GM19467 (cell line): ENCODE results near the gene NAPEPLD.
"Not testable (repeated sequence)": the region's sequence is repeated elsewhere in the genome, so short reads cannot be mapped to it uniquely, and the experiment has no call there.

Source experiments
- ATAC-seq: cut with Tn5 transposase; IDR thresholded peaks from one replicate; pipeline ENCODE4 v1.9.1; 2021; ENCODE audit warnings: mild to moderate bottlenecking, moderate library complexity; ENCODE audit not compliant: unreplicated experiment

Gene NAPEPLD

DNA sequence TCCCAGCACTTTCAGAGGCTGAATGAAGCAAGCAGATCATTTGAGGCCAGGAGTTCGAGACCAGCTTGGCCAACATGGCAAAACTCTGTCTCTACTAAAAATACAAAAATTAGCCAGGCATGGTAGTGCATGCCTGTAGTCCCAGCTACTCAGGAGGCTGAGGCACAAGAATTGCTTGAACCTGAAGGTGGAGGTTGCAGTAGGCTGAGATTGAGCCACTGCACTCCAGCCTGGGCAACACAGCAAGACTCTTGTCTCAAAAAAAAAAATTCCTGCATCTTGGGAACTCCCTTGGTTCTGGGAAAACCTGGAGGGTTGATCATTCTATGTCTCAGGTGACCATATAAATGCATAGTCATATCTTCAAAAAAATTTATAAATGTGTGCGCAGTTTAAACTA lies 4.1 kb downstream of the NAPEPLD start:
- not testable (repeated sequence) for ATAC-seq

DNA sequence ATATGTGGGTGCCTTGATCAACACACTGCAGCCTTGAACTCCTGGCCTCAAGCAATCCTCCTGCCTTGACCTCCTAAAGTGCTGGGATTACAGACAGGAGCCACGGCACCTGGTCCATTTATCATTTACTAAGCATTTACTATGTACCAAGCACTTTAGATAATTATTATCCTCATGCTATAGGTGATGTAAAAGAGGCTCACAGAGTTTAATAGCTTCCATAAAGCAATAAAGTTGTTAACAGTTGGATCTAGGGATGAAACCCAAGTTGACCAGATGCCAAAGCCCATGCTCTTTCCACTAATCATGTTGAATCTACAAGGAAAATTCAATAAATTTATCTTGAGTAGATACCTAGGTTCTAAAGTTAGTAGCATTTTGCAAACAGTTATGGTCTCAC lies 5.0 kb downstream of the NAPEPLD start:
- no peak for ATAC-seq

DNA sequence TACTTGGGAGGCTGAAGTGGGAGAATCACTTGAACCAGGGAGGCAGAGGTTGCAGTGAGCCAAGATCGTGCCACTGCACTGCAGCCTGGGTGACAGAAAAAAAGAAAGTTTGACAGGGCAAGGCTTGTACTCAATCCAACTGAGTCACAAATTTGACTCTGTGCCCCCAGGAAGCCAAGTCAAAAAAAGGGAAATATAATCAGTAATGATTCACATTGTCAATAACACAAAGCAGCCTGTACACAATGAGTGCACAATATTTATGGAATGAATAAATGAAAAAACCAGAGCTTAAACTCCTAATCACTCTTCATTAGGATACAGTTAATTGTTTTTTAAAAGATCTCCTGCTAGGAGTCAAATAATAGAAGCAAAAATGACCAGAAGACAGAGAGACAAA lies 6.4 kb downstream of the NAPEPLD start:
- no peak for ATAC-seq

DNA sequence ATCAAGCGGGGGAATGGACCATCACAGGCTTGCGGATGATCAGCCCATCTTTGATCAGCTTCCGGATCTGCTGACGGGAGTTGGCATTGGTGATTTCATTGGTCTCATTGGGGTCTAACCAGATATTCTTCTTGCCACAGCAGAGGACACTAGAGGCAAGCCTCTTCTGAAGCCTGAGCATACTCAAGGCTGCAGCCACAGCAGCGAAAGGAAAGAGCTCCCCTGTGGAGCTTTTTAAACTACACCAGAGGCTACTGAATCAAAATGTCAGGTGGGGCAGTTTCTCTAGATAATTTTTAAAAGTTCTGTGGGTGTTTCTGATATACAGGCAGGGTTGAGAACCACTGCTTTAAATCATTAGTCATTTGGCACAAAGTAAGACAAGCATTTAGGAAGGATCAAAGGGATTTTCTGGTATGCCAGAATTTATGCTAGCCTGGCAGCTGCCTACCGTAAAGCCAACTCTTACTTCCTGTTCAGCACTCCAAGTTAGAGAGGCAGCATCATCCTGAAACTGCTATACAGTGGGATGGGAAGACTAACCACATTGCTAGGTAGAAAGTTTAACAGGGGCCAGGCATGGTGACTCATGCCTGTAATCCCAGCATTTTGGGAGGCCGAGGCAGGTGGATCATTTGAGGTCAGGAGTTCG lies 7.0 kb downstream of the NAPEPLD start:
- no peak for ATAC-seq

DNA sequence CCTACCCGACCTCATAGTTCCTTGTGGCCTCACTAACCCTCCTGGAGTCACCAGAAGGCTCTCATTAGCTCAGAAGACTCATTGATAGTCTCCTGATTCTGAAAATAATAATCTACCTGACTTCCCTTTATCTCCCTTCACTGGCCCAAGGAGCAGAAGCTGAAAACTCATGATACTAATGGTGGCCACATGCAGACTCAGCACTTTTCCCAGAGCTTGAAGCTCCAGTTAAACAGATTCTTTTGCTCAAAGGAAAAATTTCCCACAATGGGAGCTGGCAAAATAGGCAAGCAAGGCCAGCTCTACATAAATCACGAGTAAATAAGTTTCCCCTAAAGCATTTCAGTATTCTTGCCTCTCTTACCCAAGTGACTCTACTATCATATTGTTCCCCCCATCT lies 8.2 kb downstream of the NAPEPLD start:
- ATAC-seq = no peak

DNA sequence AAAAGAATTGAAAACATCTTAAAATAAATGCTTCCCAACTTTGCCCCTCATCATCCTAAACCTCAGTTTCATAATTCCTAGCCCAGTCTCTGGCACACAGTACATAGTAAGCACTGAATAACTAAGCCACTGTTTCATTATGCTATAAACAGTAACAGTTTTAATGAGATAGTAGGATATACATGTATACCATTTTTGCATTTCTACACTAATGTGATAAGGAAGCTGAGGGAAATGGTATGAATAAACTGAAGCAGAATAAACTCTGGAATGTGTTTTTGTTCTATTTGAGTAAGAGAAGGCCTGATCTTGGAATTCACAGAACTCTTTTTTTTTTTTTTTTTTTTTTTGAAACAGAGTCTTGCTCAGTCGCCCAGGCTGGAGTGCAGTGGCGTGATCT lies 8.8 kb downstream of the NAPEPLD start:
- no peak for ATAC-seq

DNA sequence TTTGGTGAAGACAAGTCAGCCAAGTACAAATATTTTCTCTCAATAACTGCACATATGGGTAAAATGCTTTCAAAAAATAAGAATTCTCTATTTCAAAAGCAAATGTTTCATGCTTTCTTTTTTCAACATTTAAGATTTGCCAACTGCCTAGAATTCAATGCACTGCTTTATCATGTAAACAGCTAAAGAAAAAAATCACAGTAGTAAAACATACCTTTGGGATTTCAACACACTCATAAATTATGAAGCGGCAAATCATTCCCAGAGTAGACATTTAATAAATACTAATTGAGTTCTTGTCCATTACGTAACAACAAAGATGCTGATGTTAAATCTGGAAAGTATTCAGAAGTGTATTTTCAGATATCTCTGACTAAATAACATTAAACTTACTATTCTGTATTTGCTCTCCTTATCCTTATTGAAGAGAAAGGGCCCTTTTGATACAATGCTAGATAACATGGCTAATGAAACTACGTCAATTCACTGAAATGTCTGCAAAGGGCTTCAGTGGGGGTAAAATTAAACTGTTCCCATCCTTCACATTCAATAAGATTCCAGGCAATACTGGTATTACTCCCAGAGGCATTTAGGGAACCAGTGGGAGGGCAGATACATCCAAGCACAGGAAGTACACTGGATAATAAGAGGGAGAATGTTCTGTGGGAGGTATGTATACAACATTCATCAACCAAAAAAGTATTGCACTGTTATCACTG lies 13.9 kb downstream of the NAPEPLD start:
- ATAC-seq = no peak

DNA sequence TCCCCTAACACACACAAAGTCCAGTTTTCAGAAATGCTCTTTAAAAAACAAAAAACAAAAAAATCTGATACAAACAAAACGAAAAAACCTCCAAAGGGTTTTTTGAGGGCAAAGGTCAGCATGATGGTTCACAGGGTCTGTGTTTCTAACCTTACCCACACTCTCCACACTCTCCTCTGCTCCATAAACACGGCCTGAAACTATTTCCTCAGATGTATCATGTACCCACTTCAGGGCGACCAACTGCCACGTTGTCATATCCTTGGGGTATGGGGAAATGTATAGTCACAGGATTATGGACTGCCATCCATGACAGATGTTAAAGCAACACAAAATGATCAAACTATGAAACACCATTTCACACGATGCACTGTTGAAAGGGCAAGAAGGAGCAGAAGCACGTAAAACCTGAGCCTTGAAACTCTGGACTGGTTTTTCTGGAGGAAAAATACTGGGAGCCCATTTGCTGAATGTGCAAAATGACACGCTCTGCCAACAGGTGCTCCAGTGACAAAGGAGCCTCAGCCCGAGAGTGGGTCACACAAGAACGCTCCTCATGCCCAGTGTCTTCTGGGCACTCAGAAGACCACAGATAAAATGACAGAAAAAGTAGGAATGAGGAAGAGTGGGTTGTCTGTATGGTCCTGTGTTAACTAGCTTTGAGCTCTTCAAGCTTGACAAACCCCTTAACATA lies 15.8 kb downstream of the NAPEPLD start:
- ATAC-seq = no peak

DNA sequence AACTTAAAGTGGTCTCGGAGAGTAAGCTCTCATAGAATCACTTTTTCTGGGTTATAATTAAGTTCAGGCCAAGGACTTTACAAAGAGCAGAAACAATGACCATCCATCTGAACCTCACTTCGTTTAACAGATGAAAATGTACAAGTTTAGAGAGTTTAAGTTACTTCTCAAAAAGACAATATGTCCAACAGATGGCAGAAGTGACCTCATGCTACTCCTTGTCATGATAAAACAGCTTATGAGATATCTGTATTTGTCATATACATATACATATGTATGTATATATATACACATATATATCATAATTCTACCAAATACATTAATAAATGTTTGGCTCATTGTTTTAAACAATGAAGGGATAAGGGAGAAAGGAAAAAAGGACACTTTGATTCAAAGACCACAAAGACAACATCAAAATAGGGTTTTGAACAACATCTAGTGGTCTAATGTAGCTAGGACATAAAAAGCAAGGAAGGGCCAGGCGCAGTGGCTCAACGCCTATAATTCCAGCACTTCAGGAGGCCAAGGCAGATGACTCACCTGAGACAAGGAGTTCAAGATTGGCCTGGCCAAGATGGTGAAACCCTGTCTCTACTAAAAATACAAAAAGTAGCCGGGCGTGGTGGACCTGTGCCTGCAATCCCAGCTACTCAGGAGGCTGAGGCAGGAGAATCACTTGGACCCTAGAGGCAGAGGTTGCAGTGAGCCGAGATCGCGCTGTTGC lies 17.8 kb downstream of the NAPEPLD start:
- ATAC-seq = no peak

DNA sequence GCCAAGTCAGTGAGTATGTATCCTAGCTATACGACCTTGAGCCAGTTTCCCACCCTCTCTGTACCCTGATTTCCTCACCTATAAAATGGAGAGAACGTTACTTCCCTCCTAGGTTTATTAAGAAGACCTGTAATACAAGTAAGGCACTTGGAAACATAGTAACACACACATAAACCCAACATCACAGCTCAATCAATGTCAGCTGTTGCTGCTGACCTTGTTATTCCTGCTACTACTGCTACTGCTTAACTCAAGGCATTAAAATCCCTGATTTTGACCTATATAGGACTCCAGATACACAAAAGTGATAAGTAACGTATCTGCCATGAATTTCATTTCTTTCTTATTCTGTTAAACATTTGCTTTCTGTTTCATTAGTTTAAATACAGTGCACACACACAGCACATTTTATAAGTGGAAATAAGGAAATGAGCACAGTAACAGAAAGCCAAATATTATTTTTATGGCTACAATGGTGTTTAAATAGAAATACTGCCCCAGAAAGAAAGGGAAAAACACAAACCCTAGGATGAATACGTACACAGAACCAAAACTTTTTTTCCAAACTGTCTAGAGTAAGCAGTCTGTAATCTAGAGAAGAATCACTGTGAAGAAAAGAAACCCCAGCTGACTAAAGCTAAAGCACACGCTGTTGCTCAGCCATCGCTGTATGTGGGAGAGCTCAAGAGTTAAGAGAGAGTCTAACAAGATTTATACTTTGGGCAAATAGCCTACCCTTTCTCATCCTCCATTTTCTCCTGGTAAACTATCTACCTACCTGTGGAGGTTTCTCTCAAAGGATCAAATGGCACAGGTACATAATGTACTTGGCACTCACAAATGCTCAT lies 19.0 kb downstream of the NAPEPLD start:
- no peak for ATAC-seq

DNA sequence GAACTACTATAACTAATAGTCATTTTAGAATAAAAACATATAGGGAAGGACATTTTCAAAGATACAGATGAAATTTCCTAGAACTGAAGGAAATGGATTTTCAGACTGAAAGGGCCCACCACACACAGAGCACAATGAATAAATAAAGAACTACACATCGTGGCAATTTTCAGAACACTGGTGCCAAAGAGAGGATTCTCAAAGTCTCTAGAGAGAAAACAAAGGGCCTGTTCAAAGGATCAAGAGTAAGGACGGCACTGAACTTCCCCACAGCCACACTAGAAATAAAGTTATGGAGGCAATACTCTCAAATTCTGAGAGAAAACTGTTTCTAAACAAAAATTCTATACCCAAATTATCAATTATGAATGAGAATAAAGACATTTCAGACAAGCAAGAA lies 21.9 kb downstream of the NAPEPLD start:
- ATAC-seq = no peak

DNA sequence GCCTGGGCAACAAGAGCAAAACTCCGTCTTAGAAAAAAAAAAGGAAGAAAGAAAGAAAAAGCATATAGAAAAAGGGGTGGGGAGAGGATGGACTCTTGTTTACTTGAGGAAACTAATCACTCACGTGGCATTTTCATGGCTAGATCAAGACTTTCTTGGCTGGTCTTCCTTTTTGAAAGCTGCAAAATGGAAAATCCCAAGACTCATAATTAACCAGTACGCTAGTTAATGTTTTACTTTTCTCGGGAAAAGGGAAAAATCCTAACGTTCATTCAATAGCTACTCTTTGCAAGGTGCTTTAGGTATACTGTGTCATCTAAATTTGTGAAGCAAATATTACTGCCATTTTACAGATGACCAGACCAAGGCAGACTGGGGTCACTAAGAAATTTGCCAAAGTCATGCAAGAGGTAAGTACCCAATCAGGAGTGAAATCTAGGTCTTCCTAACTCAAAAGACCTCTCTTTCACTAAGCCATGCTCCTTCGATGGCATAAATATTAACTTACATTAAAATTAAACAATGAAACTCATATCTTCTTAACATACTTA lies 24.4 kb downstream of the NAPEPLD start:
- no peak for ATAC-seq

DNA sequence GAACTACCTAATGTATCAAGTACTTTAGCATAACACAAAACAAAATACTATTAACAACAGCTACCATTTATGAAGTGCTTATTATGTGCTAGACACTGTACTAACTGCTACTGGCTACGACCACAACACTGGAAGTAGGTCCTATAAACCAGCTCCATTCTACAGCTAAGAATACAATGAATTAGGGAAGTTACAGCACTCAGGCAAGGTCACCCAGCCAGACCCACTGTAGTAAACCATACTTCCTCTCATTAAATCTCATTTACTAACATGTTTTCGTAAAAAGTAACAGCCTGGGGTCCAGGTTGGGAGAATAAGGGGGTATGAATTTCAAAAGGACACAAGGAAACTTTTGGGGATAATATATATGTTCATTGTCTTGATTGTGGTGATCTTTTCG lies 25.4 kb downstream of the NAPEPLD start:
- ATAC-seq = no peak

DNA sequence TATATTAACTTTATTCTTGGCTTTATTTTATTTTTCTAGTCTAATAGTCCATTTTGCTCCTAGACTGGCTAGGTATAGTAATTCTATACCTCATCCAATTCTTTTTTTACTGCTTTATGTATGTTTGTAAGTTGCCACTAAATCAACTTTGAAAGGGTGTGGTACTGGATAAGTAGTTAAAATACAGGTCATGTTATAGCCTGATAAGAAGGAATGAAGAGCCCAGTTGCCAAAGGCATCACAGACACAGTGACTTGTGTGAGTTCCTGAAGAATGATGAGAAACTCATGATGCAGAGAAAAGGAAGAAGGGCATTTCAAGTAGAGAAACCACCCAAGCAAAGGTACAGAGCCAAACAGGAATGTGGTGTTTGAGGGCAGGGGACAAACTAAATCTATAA lies 27.3 kb downstream of the NAPEPLD start:
- no peak for ATAC-seq

DNA sequence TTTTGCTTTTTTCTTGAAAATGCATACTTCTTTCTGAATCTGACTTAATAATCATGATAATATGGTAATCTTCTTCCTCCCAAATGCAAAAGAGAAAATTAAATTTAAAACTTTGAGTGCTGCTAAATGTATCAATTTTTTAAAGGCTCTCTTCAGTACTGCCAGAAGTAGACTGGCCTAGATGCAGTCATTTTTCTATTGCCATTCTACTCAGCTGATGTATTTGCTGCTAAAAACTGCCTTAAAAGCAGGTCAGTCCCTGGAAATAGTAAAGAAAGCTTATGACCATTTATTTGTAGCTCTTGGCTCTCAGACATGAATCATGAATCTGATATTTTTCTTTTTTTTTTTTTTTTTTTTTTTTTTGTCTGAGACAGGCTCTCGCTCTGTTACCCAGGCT lies 28.5 kb downstream of the NAPEPLD start:
- ATAC-seq = no peak

DNA sequence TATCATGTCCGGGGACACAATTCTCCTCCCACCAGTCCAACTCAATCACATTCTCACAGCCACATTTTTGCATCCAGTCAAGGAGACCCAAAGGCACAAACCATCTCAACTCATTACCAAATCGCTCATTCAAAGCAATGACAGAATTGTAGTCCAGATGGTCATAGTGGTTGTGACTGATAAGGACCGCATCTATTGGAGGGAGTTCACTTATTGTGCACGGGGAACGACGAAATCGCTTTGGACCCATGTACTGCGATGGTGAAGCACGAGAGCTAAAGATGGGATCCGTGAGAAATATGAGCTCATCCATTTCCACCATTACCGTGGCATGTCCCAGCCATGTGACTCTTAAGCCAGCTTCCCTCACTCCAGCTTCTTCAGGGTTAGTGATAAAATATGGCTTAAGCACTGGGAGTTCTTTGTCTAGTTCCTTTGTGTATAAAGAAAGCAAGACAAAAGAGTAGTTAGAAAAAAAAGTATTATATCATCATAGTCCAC lies 29.1 kb downstream of the NAPEPLD start:
- no peak for ATAC-seq

DNA sequence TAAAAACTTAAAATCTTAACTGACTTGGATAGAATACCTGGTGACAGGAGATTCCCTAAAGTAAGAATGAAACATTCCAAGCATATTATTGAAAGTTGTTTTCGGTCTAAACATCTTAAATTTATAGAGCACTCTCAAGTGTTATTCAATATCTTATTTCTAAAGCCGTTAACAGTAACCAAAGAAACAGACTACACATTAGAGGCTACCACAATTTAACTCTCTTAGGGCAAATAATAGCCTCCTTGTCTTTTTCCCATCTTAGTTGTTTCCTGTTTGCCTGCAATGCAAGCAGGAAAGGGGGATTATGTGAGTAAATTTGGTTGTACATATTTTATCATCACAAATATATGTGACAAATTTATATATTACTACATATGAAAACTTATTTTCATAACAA lies 31.4 kb downstream of the NAPEPLD start:
- ATAC-seq = no peak

DNA sequence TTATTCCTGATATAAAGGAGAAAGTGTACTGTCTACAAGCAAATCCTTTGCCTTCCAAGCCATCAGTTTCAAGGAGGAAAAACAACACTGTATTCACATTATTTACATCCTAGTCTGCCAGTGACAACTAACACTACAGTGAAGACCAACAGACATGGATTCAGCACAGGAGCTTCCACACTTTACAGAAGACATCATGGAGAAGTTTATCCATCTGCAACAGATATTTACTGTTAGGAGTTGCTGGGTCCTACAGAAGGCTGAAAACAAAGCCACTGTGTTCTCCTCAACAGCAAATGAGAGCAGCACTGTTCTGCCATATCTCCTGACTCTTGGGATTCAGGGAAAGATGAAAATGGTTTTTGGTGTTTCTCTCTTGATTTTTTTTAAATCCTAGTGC lies 31.9 kb downstream of the NAPEPLD start:
- no peak for ATAC-seq

DNA sequence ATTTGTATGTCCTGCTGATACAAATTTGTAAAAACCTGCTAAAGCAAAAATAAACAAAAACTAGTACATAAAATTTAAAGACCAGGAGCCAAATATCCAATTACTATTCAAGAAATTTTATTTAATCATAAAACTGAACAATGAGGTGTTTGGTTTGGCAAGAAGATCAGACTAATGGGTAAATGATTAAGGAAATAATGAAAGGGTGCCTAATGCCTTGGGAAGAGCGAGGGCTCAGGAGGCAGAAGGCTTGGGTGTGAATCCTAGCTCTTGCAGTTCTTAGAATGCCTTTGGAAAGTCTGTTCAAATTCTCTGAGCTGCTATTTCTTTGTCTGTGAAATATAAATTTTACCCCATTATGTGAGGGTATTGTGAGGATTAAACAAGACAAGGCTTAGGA lies 32.4 kb downstream of the NAPEPLD start:
- no peak for ATAC-seq

DNA sequence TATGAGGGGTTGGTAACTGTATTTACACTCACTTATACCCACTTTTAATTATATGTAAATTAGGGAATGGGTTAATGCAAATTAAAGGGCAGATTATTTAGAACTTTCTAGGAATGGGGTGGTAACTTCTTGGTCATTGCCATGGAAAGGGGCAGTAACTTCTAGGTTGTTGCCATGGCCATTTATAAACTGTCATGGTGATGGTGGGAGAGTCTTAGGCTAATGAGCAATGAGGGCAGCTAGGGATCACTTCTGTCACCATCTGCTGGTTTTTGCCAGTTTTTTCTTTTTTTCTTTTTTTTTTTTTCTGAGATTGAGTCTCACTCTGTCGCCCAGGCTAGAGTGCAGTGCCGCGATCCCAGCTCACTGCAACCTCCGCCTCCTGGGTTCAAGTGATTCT lies 33.1 kb downstream of the NAPEPLD start:
- ATAC-seq = no peak
